IMR-90 (cell line): ENCODE measurements around the gene KCTD2. TPM values are rescaled to one million over a fixed set of nuclear protein-coding genes. Genes with fewer than 3 reads are reported as not detected.

ENCODE experiments used
- ATAC-seq: fragments of 200-7000 bp; cut with Tn5 transposase; 2 replicates; pipeline ENCODE4 v1.9.1; 2020; ENCODE audit warnings: low read depth, mild to moderate bottlenecking, moderate library complexity
- BruUV-seq: library from RNA; stranded (reverse); fragments of 400-500 nt; replicated peaks from 2 replicates; lab custom pipeline; 2021; lab: Mats Ljungman, UMichigan
- CTCF ChIA-PET: fragments of 300-600 bp; formaldehyde crosslinking; extraction: SDS; loops from one replicate; lab custom pipeline; 2021; ENCODE audit warnings: antibody characterized with exemption; lab: Yijun Ruan, JAX
- POLR2A ChIA-PET: fragments of 300-600 bp; sonication (Branson Sonifier 250); formaldehyde crosslinking; loops from one replicate; lab custom pipeline; 2022; ENCODE audit warnings: antibody characterized with exemption; ENCODE audit not compliant: unreplicated experiment; lab: Charles Lee
- DNase-seq: peaks from one replicate; pipeline ENCODE4 v3.0.0; 2013
- H2AFZ ChIP-seq: replicated peaks from 2 replicates; pipeline ENCODE3; 2013; ENCODE audit warnings: low read length, mild to moderate bottlenecking; ENCODE audit not compliant: poor library complexity
- H2AK5ac ChIP-seq: 2 replicates; pipeline ENCODE4 v1.6.1; 2013; ENCODE audit warnings: low read depth, low read length, inconsistent platforms
- H2AK9ac ChIP-seq: replicated peaks from 2 replicates; pipeline ENCODE3; 2013; ENCODE audit warnings: mild to moderate bottlenecking, low read depth, low read length, moderate library complexity; ENCODE audit not compliant: poor library complexity
- H2BK120ac ChIP-seq: 2 replicates; pipeline ENCODE4 v1.6.1; 2013; ENCODE audit warnings: low read depth, low read length, inconsistent platforms
- H2BK15ac ChIP-seq: 3 replicates; pipeline ENCODE4 v1.6.1; 2013; ENCODE audit warnings: low read depth, low read length, inconsistent platforms
- H2BK20ac ChIP-seq: 2 replicates; pipeline ENCODE4 v1.6.1; 2013; ENCODE audit warnings: low read depth, mild to moderate bottlenecking, inconsistent platforms, low read length, moderate library complexity
- H2BK5ac ChIP-seq: 2 replicates; pipeline ENCODE4 v1.6.1; 2013; ENCODE audit warnings: mild to moderate bottlenecking, low read depth, low read length, inconsistent platforms; ENCODE audit not compliant: poor library complexity, severe bottlenecking
- H3K14ac ChIP-seq: replicated peaks from 2 replicates; pipeline ENCODE4 v1.6.1; 2013; ENCODE audit warnings: low read depth, low read length, inconsistent platforms
- H3K18ac ChIP-seq: 2 replicates; pipeline ENCODE4 v1.6.1; 2013; ENCODE audit warnings: low read depth, low read length, control low read depth
- H3K23ac ChIP-seq: 2 replicates; pipeline ENCODE4 v1.6.1; 2013; ENCODE audit warnings: low read depth, low read length, inconsistent platforms
- H3K27ac ChIP-seq: 2 replicates; pipeline ENCODE4 v1.5.1; 2013; ENCODE audit warnings: mild to moderate bottlenecking, control low read depth, low read length; ENCODE audit not compliant: insufficient read depth
- H3K27me3 ChIP-seq: 2 replicates; pipeline ENCODE4 v1.6.1; 2013; ENCODE audit warnings: low read length; ENCODE audit not compliant: control insufficient read depth, insufficient read depth
- H3K36me3 ChIP-seq: 2 replicates; pipeline ENCODE4 v1.6.1; 2013; ENCODE audit warnings: low read length, mixed read lengths; ENCODE audit not compliant: control insufficient read depth, insufficient read depth
- H3K4ac ChIP-seq: 2 replicates; pipeline ENCODE4 v1.6.1; 2013; ENCODE audit warnings: low read depth, low read length, inconsistent platforms
- H3K4me1 ChIP-seq: 2 replicates; pipeline ENCODE4 v1.6.1; 2013; ENCODE audit warnings: low read length, mixed read lengths; ENCODE audit not compliant: control insufficient read depth, insufficient read depth
- H3K4me2 ChIP-seq: 2 replicates; pipeline ENCODE4 v1.6.1; 2013; ENCODE audit warnings: low read depth, mild to moderate bottlenecking, control low read depth, low read length, moderate library complexity
- H3K4me3 ChIP-seq: 2 replicates; pipeline ENCODE4 v1.5.1; 2013; ENCODE audit warnings: low read depth, mild to moderate bottlenecking, control low read depth, low read length, moderate library complexity; ENCODE audit not compliant: insufficient read depth
- H3K56ac ChIP-seq: 2 replicates; pipeline ENCODE4 v1.6.1; 2013; ENCODE audit warnings: low read length, inconsistent platforms; ENCODE audit not compliant: insufficient read depth; ENCODE audit errors: extremely low read depth
- H3K79me1 ChIP-seq, 2 experiments: 2 replicates each; pipeline ENCODE4 v1.6.1; 2013; ENCODE audit warnings: low read length in 2 of 2, inconsistent platforms in 1 of 2, low read depth in 1 of 2
- H3K9ac ChIP-seq: 2 replicates; pipeline ENCODE4 v1.6.1; 2013; ENCODE audit warnings: low read depth, low read length, control low read depth
- H3K9me1 ChIP-seq: 2 replicates; pipeline ENCODE4 v1.6.1; 2013; ENCODE audit warnings: low read length, inconsistent platforms; ENCODE audit not compliant: insufficient read depth
- H3K9me3 ChIP-seq: 2 replicates; pipeline ENCODE4 v1.6.1; 2013; ENCODE audit warnings: low read length; ENCODE audit not compliant: control insufficient read depth, insufficient read depth
- H4K20me1 ChIP-seq: 2 replicates; pipeline ENCODE4 v1.6.1; 2013; ENCODE audit warnings: low read length, inconsistent platforms; ENCODE audit not compliant: insufficient read depth
- H4K5ac ChIP-seq: 2 replicates; pipeline ENCODE4 v1.6.1; 2013; ENCODE audit warnings: mild to moderate bottlenecking, low read depth, low read length, control low read depth
- H4K8ac ChIP-seq, 2 experiments: 2 replicates each; pipeline ENCODE4 v1.6.1; 2013; ENCODE audit warnings: low read depth in 2 of 2, low read length in 2 of 2, control low read depth in 1 of 2, inconsistent platforms in 1 of 2
- H4K91ac ChIP-seq: 2 replicates; pipeline ENCODE4 v1.6.1; 2013; ENCODE audit warnings: low read depth, low read length, inconsistent platforms; ENCODE audit not compliant: insufficient read depth
- BHLHE40 ChIP-seq: fragments of 150-350 bp; IDR thresholded peaks from 2 replicates; pipeline ENCODE4 v1.6.1; 2016; ENCODE audit warnings: mild to moderate bottlenecking, low read depth, low read length
- CEBPB ChIP-seq: IDR thresholded peaks from 2 replicates; pipeline ENCODE4 v1.6.1; 2012; ENCODE audit warnings: low read depth, low read length, improper control_type of control experiment
- CHD1 ChIP-seq: IDR thresholded peaks from 2 replicates; pipeline ENCODE4 v1.6.1; 2012; ENCODE audit warnings: low read depth, low read length, improper control_type of control experiment
- ELK1 ChIP-seq: fragments of 150-350 bp; IDR thresholded peaks from 2 replicates; pipeline ENCODE4 v1.6.1; 2016; ENCODE audit warnings: low read depth, mild to moderate bottlenecking, low read length, moderate library complexity, borderline replicate concordance
- FOS ChIP-seq: fragments of 150-350 bp; IDR thresholded peaks from 2 replicates; pipeline ENCODE4 v1.6.1; 2016; ENCODE audit warnings: low read depth, low read length
- MXI1 ChIP-seq: IDR thresholded peaks from 2 replicates; pipeline ENCODE4 v1.6.1; 2012; ENCODE audit warnings: low read depth, mild to moderate bottlenecking, low read length, moderate library complexity, borderline replicate concordance
- NFE2L2 ChIP-seq: fragments of 150-350 bp; IDR thresholded peaks from 2 replicates; pipeline ENCODE4 v1.6.1; 2016; ENCODE audit warnings: low read depth, mild to moderate bottlenecking, low read length
- POLR2A ChIP-seq: IDR thresholded peaks from 2 replicates; pipeline ENCODE4 v1.6.1; 2012; ENCODE audit warnings: mild to moderate bottlenecking, low read depth, low read length
- RCOR1 ChIP-seq: IDR thresholded peaks from 2 replicates; pipeline ENCODE4 v1.6.1; 2012; ENCODE audit warnings: mild to moderate bottlenecking, low read length, improper control_type of control experiment; ENCODE audit not compliant: insufficient replicate concordance
- RFX5 ChIP-seq: IDR thresholded peaks from 2 replicates; pipeline ENCODE4 v1.8.0; 2012; ENCODE audit warnings: low read depth, mild to moderate bottlenecking, low read length, moderate library complexity
- WGBS, 2 experiments: methylation state at CpG; one replicate each; pipeline versions ENCODE4 v1.1.5 to v1.1.7; 2013; ENCODE audit warnings: missing lambda C conversion rate in 2 of 2; ENCODE audit not compliant: insufficient read length in 1 of 2; ENCODE audit errors: extremely low coverage in 2 of 2; 5-methylcytosine and 5-hydroxymethylcytosine counted together
- dilution Hi-C: fragments of 300-500 bp; cut with HindIII; formaldehyde crosslinking; loops from one replicate; pipeline ENCODE4 v1.14.3; 2018; ENCODE audit warnings: low sequenced_read_pairs; ENCODE audit not compliant: unreplicated experiment
- in situ Hi-C: fragments of 300-500 bp; cut with MboI; formaldehyde crosslinking; loops from 3 replicates; pipeline ENCODE4 v1.14.3; 2019; ENCODE audit warnings: low sequenced_read_pairs, inconsistent platforms, mixed read lengths
- intact Hi-C: fragments of 100-400 bp; cut with micrococcal nuclease; formaldehyde crosslinking; loops from 2 replicates; pipeline ENCODE4 v1.10.0; 2022
- polyA plus RNA-seq, 3 experiments: library from polyadenylated mRNA; depleted of rRNA; stranded (reverse); fragments of >200 nt; gene quantifications; 2 replicates each; pipeline ENCODE4 v1.2.3, GENCODE V29; 2012; ENCODE audit warnings: low replicate concordance in 1 of 3
- total RNA-seq: library from RNA; depleted of rRNA; stranded (reverse); fragments of >200 nt; gene quantifications from 2 replicates; pipeline ENCODE4 v1.2.3, GENCODE V29; 2012
- TF ChIP-seq, protein P1 (sequence below): fragments of 150-350 bp; IDR thresholded peaks from 2 replicates; pipeline ENCODE4 v1.6.1; 2017; ENCODE audit warnings: mild to moderate bottlenecking, antibody characterized with exemption, low read length, low read depth

KCTD2 gene
- total and polyA plus RNA-seq, 2 of the 4 experiments (the other 2 are of a cell fraction) = 9.1 to 18.4 TPM

GRCh38 chr17:75087182-75087557, 40.1 kb downstream of the KCTD2 start:
- no peak for ATAC-seq
- Histone ChIP-seq H3K9ac (peak overlapping the region; percentile 73), H3K9me1 (peaks cover 15% of the 10 kb centered on the region), H3K4me1 (peaks cover 18% of the 10 kb centered on the region), H4K8ac (peak overlapping the region; percentile 94 to 100), H4K20me1 (no peaks in the 10 kb centered on the region), H3K4me2 (peak overlapping the region; percentile 51), H3K36me3 (no peaks in the 10 kb centered on the region), H2BK20ac (peak overlapping the region; percentile 34; the same call in 1 of the 2 replicates), H3K27me3 (no peaks in the 10 kb centered on the region), H2BK15ac (peak overlapping the region; percentile 74; the same call in 1 of the 3 replicates), H2BK120ac (peak overlapping the region; percentile 90), H2BK5ac (peak overlapping the region; percentile 40), H3K23ac (peak overlapping the region; percentile 97; the same call in 1 of the 2 replicates), H2AK9ac (peak overlapping the region; percentile 99), H4K91ac (peak overlapping the region; percentile 100), H3K4me3 (peak overlapping the region; percentile 37), H3K18ac (peak overlapping the region; percentile 31; the same call in 1 of the 2 replicates), H3K9me3 (no peaks in the 10 kb centered on the region), H3K79me1 (peaks cover 0 to 24% of the 10 kb centered on the region in 2 experiments; a peak in 3 of 4 replicates), H3K27ac (peak overlapping the region; percentile 64), H2AK5ac (peak overlapping the region; percentile 83), H2AFZ (peak overlapping the region; percentile 99), H3K4ac (peak overlapping the region; percentile 99), H3K56ac (peak overlapping the region; percentile 72; the same call in 1 of the 2 replicates), H4K5ac (peak overlapping the region; percentile 86), H3K14ac (peak overlapping the region; percentile 100)
- TF ChIP-seq CEBPB = no peak
- TF ChIP-seq ELK1 = no peak
- TF ChIP-seq RCOR1 = no peak
- TF ChIP-seq NFE2L2 = no peak
- TF ChIP-seq, protein P1, sequence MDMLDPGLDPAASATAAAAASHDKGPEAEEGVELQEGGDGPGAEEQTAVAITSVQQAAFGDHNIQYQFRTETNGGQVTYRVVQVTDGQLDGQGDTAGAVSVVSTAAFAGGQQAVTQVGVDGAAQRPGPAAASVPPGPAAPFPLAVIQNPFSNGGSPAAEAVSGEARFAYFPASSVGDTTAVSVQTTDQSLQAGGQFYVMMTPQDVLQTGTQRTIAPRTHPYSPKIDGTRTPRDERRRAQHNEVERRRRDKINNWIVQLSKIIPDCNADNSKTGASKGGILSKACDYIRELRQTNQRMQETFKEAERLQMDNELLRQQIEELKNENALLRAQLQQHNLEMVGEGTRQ = no peak
- TF ChIP-seq CHD1 = no peak
- TF ChIP-seq RFX5 = no peak
- TF ChIP-seq POLR2A = no peak
- TF ChIP-seq BHLHE40 = no peak
- no peak for TF ChIP-seq MXI1
- TF ChIP-seq FOS = no peak
- intact Hi-C loops (no loop called here), in situ Hi-C loops (no loop called here), dilution Hi-C loops (no loop called here)
- whole genome bisulfite sequencing, 2 experiments = 93% methylated on average over 3 of the region's 12 CpGs; no CpG with 5 or more reads in 1 of the 2 experiments
- ChIA-PET POLR2A (no interaction called here), CTCF (no interaction called here)
- DNase-seq = no peak
- no TSS peak for BruUV-seq
